Endothelial cell of umbilical vein (primary cell): ENCODE measurements around the gene PGRMC1. TPM values are rescaled to one million over a fixed set of nuclear protein-coding genes. Genes with fewer than 3 reads are reported as not detected.

ENCODE experiments used
- BruUV-seq: library from RNA; stranded (reverse); fragments of 400-500 nt; replicated peaks from 2 replicates; lab custom pipeline; 2021; lab: Mats Ljungman, UMichigan
- CTCF ChIA-PET: fragments of 300-600, 350-600 bp; sonication (Branson Sonifier 250); formaldehyde crosslinking; loops from one replicate; lab custom pipeline; 2021; ENCODE audit warnings: antibody characterized with exemption, inconsistent platforms; lab: Charles Lee
- POLR2A ChIA-PET: fragments of 300-600, 350-600 bp; sonication (Branson Sonifier 250); formaldehyde crosslinking; loops from one replicate; lab custom pipeline; 2021; ENCODE audit warnings: antibody characterized with exemption, inconsistent platforms; lab: Charles Lee
- DNase-seq: peaks from one replicate; pipeline ENCODE4 v3.0.0-alpha.2; 2011; ENCODE audit warnings: low read depth, low spot score
- FAIRE-seq: peaks from 2 replicates; lab custom pipeline; 2011; peaks lifted over from hg19 to GRCh38; lab: Jason Lieb, UNC
- H2AFZ ChIP-seq: 2 replicates; pipeline ENCODE4 v1.6.0; 2012; ENCODE audit warnings: low read depth, low read length, control low read depth, inconsistent platforms
- H3K27ac ChIP-seq: 2 replicates; pipeline ENCODE4 v1.5.1; 2011; ENCODE audit warnings: low read depth, mild to moderate bottlenecking, control low read depth, low read length, moderate library complexity; ENCODE audit not compliant: insufficient read depth
- H3K27me3 ChIP-seq, 2 experiments: 2 replicates each; pipeline versions ENCODE4 v1.6.0 to v1.6.1; 2011; ENCODE audit warnings: low read length in 2 of 2, mixed read lengths in 1 of 2; ENCODE audit not compliant: control insufficient read depth in 2 of 2, insufficient read depth in 2 of 2
- H3K36me3 ChIP-seq, 2 experiments: 2 replicates in 1 of 2; 3 replicates in 1 of 2; pipeline ENCODE4 v1.5.1; 2011; ENCODE audit warnings: low read length in 2 of 2, mild to moderate bottlenecking in 1 of 2, moderate library complexity in 1 of 2; ENCODE audit not compliant: control insufficient read depth in 2 of 2, insufficient read depth in 2 of 2; ENCODE audit errors: extremely low read depth in 1 of 2
- H3K4me1 ChIP-seq: 3 replicates; pipeline ENCODE4 v1.5.1; 2011; ENCODE audit warnings: mild to moderate bottlenecking, low read length; ENCODE audit not compliant: control insufficient read depth, insufficient read depth; ENCODE audit errors: extremely low read depth
- H3K4me2 ChIP-seq: 2 replicates; pipeline ENCODE4 v1.6.1; 2011; ENCODE audit warnings: low read length, control low read depth, mixed read lengths; ENCODE audit not compliant: insufficient read depth
- H3K4me3 ChIP-seq, 3 experiments: fragments of 200-600 bp in 1 of 3; sonication (generic), shearing (Covaris generic) in 1 of 3; replicated peaks in 1 of 3; 2 replicates each; pipeline ENCODE4 v1.5.1; 2011 to 2016; ENCODE audit warnings: control low read depth in 3 of 3, low read length in 3 of 3, mild to moderate bottlenecking in 2 of 3, inconsistent platforms in 1 of 3, low read depth in 1 of 3, moderate library complexity in 1 of 3; ENCODE audit not compliant: insufficient read depth in 1 of 3
- H3K79me2 ChIP-seq: 2 replicates; pipeline ENCODE4 v1.6.0; 2012; ENCODE audit warnings: low read length, inconsistent platforms; ENCODE audit not compliant: control insufficient read depth, insufficient read depth
- H3K9ac ChIP-seq: replicated peaks from 2 replicates; pipeline ENCODE3; 2011; ENCODE audit warnings: low read length, control low read depth; ENCODE audit not compliant: insufficient read depth; ENCODE audit errors: extremely low read depth
- H3K9me1 ChIP-seq: replicated peaks from 3 replicates; pipeline ENCODE4 v1.6.0; 2011; ENCODE audit warnings: mild to moderate bottlenecking, low read length; ENCODE audit not compliant: control insufficient read depth, insufficient read depth; ENCODE audit errors: extremely low read depth
- H3K9me3 ChIP-seq: replicated peaks from 2 replicates; pipeline ENCODE4 v1.5.1; 2012; ENCODE audit warnings: low read length, inconsistent platforms; ENCODE audit not compliant: control insufficient read depth, insufficient read depth
- H4K20me1 ChIP-seq: replicated peaks from 2 replicates; pipeline ENCODE3; 2011; ENCODE audit warnings: mild to moderate bottlenecking, low read length; ENCODE audit not compliant: control insufficient read depth, insufficient read depth; ENCODE audit errors: extremely low read depth
- CTCF ChIP-seq, 2 donors: IDR thresholded peaks; 1 replicate in 1 of 2; 2 replicates in 1 of 2; pipeline ENCODE4 v1.5.1; 2011; ENCODE audit warnings: low read length in 2 of 2, mild to moderate bottlenecking in 2 of 2, moderate library complexity in 2 of 2, control low read depth in 1 of 2, inconsistent platforms in 1 of 2, low read depth in 1 of 2; ENCODE audit not compliant: insufficient read depth in 1 of 2; ENCODE audit errors: extremely low read depth in 1 of 2
- EZH2 ChIP-seq: IDR thresholded peaks from 2 replicates; pipeline ENCODE4 v1.6.1; 2012; ENCODE audit warnings: borderline replicate concordance, low read depth, mild to moderate bottlenecking, moderate library complexity, low read length, inconsistent platforms; ENCODE audit not compliant: severe bottlenecking
- FOS ChIP-seq: IDR thresholded peaks from 2 replicates; pipeline ENCODE4 v1.6.1; 2011; ENCODE audit warnings: mild to moderate bottlenecking, low read length, moderate library complexity, borderline replicate concordance; ENCODE audit not compliant: insufficient read depth
- GATA2 ChIP-seq: IDR thresholded peaks from 2 replicates; pipeline ENCODE4 v1.7.0; 2011; ENCODE audit warnings: low read depth, mild to moderate bottlenecking, moderate library complexity, mixed read lengths, low read length; ENCODE audit not compliant: insufficient read length, insufficient read depth
- JUN ChIP-seq: IDR thresholded peaks from 2 replicates; pipeline ENCODE4 v1.6.1; 2011; ENCODE audit warnings: borderline replicate concordance, low read depth; ENCODE audit not compliant: insufficient read length, insufficient read depth
- MAX ChIP-seq: IDR thresholded peaks from 2 replicates; pipeline ENCODE4 v1.6.1; 2011; ENCODE audit not compliant: insufficient read depth, insufficient read length
- MYC ChIP-seq: IDR thresholded peaks from one replicate; pipeline ENCODE4 v1.6.1; 2011; ENCODE audit warnings: mild to moderate bottlenecking, low read depth, low read length
- POLR2A ChIP-seq: IDR thresholded peaks from 2 replicates; pipeline ENCODE4 v1.6.1; 2012; ENCODE audit warnings: low read depth, mild to moderate bottlenecking, control low read depth, low read length
- POLR2AphosphoS5 ChIP-seq: IDR thresholded peaks from 2 replicates; pipeline ENCODE4 v1.6.1; 2012; ENCODE audit warnings: low read depth, mild to moderate bottlenecking, control low read depth, low read length, moderate library complexity; ENCODE audit not compliant: insufficient read depth
- dilution Hi-C: fragments of 300-500 bp; cut with MboI; formaldehyde crosslinking; loops from one replicate; pipeline ENCODE4 v1.15.0; 2019; ENCODE audit warnings: low sequenced_read_pairs; ENCODE audit not compliant: extremely low pct_ligation_motif_present
- intact Hi-C: fragments of 100-400 bp; cut with micrococcal nuclease; formaldehyde crosslinking; loops from one replicate; pipeline ENCODE4 v1.10.0; 2022
- polyA plus RNA-seq, 4 experiments: library from polyadenylated mRNA; depleted of rRNA in 3 of 4; stranded (reverse) in 3 of 4; unstranded in 1 of 4; fragments of >200 nt; gene quantifications; 2 replicates each; pipeline versions ENCODE4 v1.2.1 to v1.2.3, GENCODE V29; 2011 to 2012; ENCODE audit warnings: missing spikeins in 1 of 4
- total RNA-seq: library from RNA; stranded (reverse); gene quantifications from 2 replicates; pipeline ENCODE4 v1.2.3, GENCODE V29; 2021

Gene PGRMC1
- total and polyA plus RNA-seq, 2 donors (not counting 3 experiments of a cell fraction or from before 2014, with no cell fraction given): 37.4 to 61.8 TPM

- no peak for FAIRE-seq
- Histone ChIP-seq H3K4me2 (peak overlapping the region; percentile 49), H3K9me3 (no peaks in the 10 kb centered on the region), H3K79me2 (peaks cover 38% of the 10 kb centered on the region), H3K4me3 (peak overlapping the region; percentile 68 to 83 (median 69)), H2AFZ (no peak overlapping the region), H3K36me3 (peaks cover 0 to 2% of the 10 kb centered on the region in 2 experiments), H4K20me1 (no peaks in the 10 kb centered on the region), H3K9me1 (no peaks in the 10 kb centered on the region), H3K27ac (no peak overlapping the region), H3K9ac (peak overlapping the region; percentile 63), H3K4me1 (peaks cover 5% of the 10 kb centered on the region), H3K27me3 (peaks cover 6 to 7% of the 10 kb centered on the region in 2 experiments)
- intact Hi-C loops: loop anchor here (5.0 kb wide), 1 partner anchor 235 kb away; no protein-coding TSS in a partner anchor
- TF ChIP-seq MYC (no peak), POLR2AphosphoS5 (no peak), JUN (no peak), FOS (no peak), GATA2 (no peak), CTCF (IDR thresholded peaks at IDR 0.05; ENCODE audit: extremely low read depth in 1 of 2, insufficient read depth in 1 of 2, low read depth in 1 of 2, low read length in 2 of 2) (no peak), POLR2A (no peak), MAX (no peak), EZH2 (no peak)
- ChIA-PET CTCF (interaction anchor here (1.2 kb wide), 1 partner anchor 16 kb away, joined by 3 read pairs; no protein-coding TSS in a partner anchor), POLR2A (no interaction called here)
- BruUV-seq: no TSS peak
- dilution Hi-C loops: no loop called here
- DNase-seq: no peak
These were observed 1.5 kb downstream of the PGRMC1 start for GRCh38 chrX:119237562-119237942.
